H9 (cell line): ENCODE results near the gene CWC15. TPM values are rescaled to one million over a fixed set of nuclear protein-coding genes. Genes with fewer than 3 reads are reported as not detected.

Source experiments
- DNase-seq: peaks from one replicate; pipeline ENCODE4 v3.0.0-alpha.2; 2017
- H2AFZ ChIP-seq: one replicate; pipeline ENCODE4 v1.6.1; 2013; ENCODE audit warnings: mild to moderate bottlenecking, low read length, control low read depth, moderate library complexity
- H2AK5ac ChIP-seq: 2 replicates; pipeline ENCODE4 v1.6.1; 2013; ENCODE audit warnings: low read length, control low read depth, mixed read lengths; ENCODE audit not compliant: insufficient read length
- H2BK120ac ChIP-seq: one replicate; pipeline ENCODE4 v1.6.1; 2013; ENCODE audit warnings: low read depth, mild to moderate bottlenecking, low read length, control low read depth, inconsistent platforms; ENCODE audit not compliant: poor library complexity, severe bottlenecking
- H2BK12ac ChIP-seq: 2 replicates; pipeline ENCODE4 v1.6.1; 2013; ENCODE audit warnings: low read length, control low read depth, mixed read lengths, low read depth; ENCODE audit not compliant: insufficient read length
- H2BK15ac ChIP-seq: 2 replicates; pipeline ENCODE4 v1.6.1; 2013; ENCODE audit warnings: low read depth, low read length, control low read depth
- H2BK20ac ChIP-seq: one replicate; pipeline ENCODE4 v1.6.1; 2013; ENCODE audit warnings: low read depth, mild to moderate bottlenecking, low read length, control low read depth, inconsistent platforms; ENCODE audit not compliant: poor library complexity, severe bottlenecking
- H2BK5ac ChIP-seq: 2 replicates; pipeline ENCODE4 v1.6.1; 2013; ENCODE audit warnings: low read length, control low read depth, mixed read lengths; ENCODE audit not compliant: insufficient read length
- H3K14ac ChIP-seq: 2 replicates; pipeline ENCODE4 v1.6.1; 2013; ENCODE audit warnings: low read length, control low read depth; ENCODE audit not compliant: insufficient read depth
- H3K18ac ChIP-seq: 2 replicates; pipeline ENCODE4 v1.6.1; 2013; ENCODE audit warnings: low read depth, mild to moderate bottlenecking, mixed read lengths, low read length, control low read depth; ENCODE audit not compliant: insufficient read length
- H3K23ac ChIP-seq: 2 replicates; pipeline ENCODE4 v1.6.1; 2013; ENCODE audit warnings: low read length, control low read depth, mixed read lengths, low read depth; ENCODE audit not compliant: insufficient read length
- H3K23me2 ChIP-seq: 2 replicates; pipeline ENCODE4 v1.6.1; 2013; ENCODE audit warnings: low read depth, mild to moderate bottlenecking, mixed read lengths, low read length, control low read depth; ENCODE audit not compliant: insufficient read length, poor library complexity, severe bottlenecking
- H3K27ac ChIP-seq: 2 replicates; pipeline ENCODE4 v1.5.1; 2013; ENCODE audit warnings: low read length, control low read depth, mixed read lengths, low read depth; ENCODE audit not compliant: insufficient read length
- H3K27me3 ChIP-seq: 2 replicates; pipeline ENCODE4 v1.6.1; 2013; ENCODE audit warnings: low read length, control low read depth, inconsistent platforms; ENCODE audit not compliant: insufficient read depth
- H3K4ac ChIP-seq: 2 replicates; pipeline ENCODE4 v1.6.1; 2013; ENCODE audit warnings: low read depth, mild to moderate bottlenecking, control low read depth, inconsistent platforms, low read length, moderate library complexity
- H3K4me1 ChIP-seq: 2 replicates; pipeline ENCODE4 v1.6.1; 2013; ENCODE audit warnings: low read length, control low read depth, inconsistent platforms; ENCODE audit not compliant: insufficient read depth
- H3K4me2 ChIP-seq: 2 replicates; pipeline ENCODE4 v1.6.1; 2013; ENCODE audit warnings: low read length, control low read depth, mixed read lengths; ENCODE audit not compliant: insufficient read length, insufficient read depth
- H3K56ac ChIP-seq: 2 replicates; pipeline ENCODE4 v1.6.1; 2013; ENCODE audit warnings: low read depth, mild to moderate bottlenecking, mixed read lengths, low read length, control low read depth; ENCODE audit not compliant: insufficient read length
- H3K79me1 ChIP-seq: 2 replicates; pipeline ENCODE4 v1.6.1; 2013; ENCODE audit warnings: low read depth, mild to moderate bottlenecking, moderate library complexity, low read length, control low read depth, inconsistent platforms; ENCODE audit not compliant: insufficient read depth, poor library complexity, severe bottlenecking
- H3K79me2 ChIP-seq: 2 replicates; pipeline ENCODE4 v1.6.1; 2013; ENCODE audit warnings: low read length, control low read depth, inconsistent platforms; ENCODE audit not compliant: insufficient read depth
- H3K9ac ChIP-seq: 2 replicates; pipeline ENCODE4 v1.6.1; 2013; ENCODE audit warnings: low read length, control low read depth, mixed read lengths; ENCODE audit not compliant: insufficient read length; ENCODE audit errors: extremely low read depth
- H3K9me3 ChIP-seq: one replicate; pipeline ENCODE4 v1.6.1; 2013; ENCODE audit warnings: low read depth, low read length, inconsistent platforms; ENCODE audit not compliant: control insufficient read depth
- H3T11ph ChIP-seq: one replicate; pipeline ENCODE4 v1.6.1; 2013; ENCODE audit warnings: mild to moderate bottlenecking, low read length, control low read depth, inconsistent platforms
- H4K20me1 ChIP-seq: one replicate; pipeline ENCODE4 v1.6.1; 2013; ENCODE audit not compliant: control insufficient read depth, insufficient read length, insufficient read depth
- H4K5ac ChIP-seq: 2 replicates; pipeline ENCODE4 v1.6.1; 2013; ENCODE audit warnings: low read depth, mild to moderate bottlenecking, mixed read lengths, low read length, control low read depth; ENCODE audit not compliant: insufficient read length
- H4K8ac ChIP-seq: replicated peaks from 2 replicates; pipeline ENCODE4 v1.6.1; 2013; ENCODE audit warnings: low read length, control low read depth, mixed read lengths, low read depth; ENCODE audit not compliant: insufficient read length
- H4K91ac ChIP-seq: 2 replicates; pipeline ENCODE4 v1.6.1; 2013; ENCODE audit warnings: low read depth, mild to moderate bottlenecking, moderate library complexity, mixed read lengths, low read length, control low read depth; ENCODE audit not compliant: insufficient read length
- H3K27ac Mint-ChIP-seq, 3 experiments: 2 replicates in 2 of 3; 3 replicates in 1 of 3; pipeline ENCODE4 v1.8.0; 2020 to 2021; ENCODE audit warnings: mixed read lengths in 3 of 3, mild to moderate bottlenecking in 1 of 3, moderate library complexity in 1 of 3
- H3K27me3 Mint-ChIP-seq: 2 replicates; pipeline ENCODE4 v1.8.0; 2021; ENCODE audit warnings: low read depth, mild to moderate bottlenecking, moderate library complexity, mixed read lengths
- H3K36me3 Mint-ChIP-seq, 3 experiments: 2 replicates in 2 of 3; 3 replicates in 1 of 3; pipeline ENCODE4 v1.8.0; 2020 to 2021; ENCODE audit warnings: low read depth in 3 of 3, mixed read lengths in 3 of 3; ENCODE audit not compliant: insufficient read depth in 1 of 3
- H3K4me1 Mint-ChIP-seq, 2 experiments: 2 replicates each; pipeline ENCODE4 v1.8.0; 2020; ENCODE audit warnings: mixed read lengths in 2 of 2
- H3K4me3 Mint-ChIP-seq, 2 experiments: 2 replicates in 1 of 2; 3 replicates in 1 of 2; pipeline ENCODE4 v1.8.0; 2020 to 2021; ENCODE audit warnings: mild to moderate bottlenecking in 2 of 2, mixed read lengths in 2 of 2, moderate library complexity in 1 of 2
- H3K9me3 Mint-ChIP-seq, 2 experiments: 2 replicates in 1 of 2; 3 replicates in 1 of 2; pipeline ENCODE4 v1.8.0; 2020; ENCODE audit warnings: mild to moderate bottlenecking in 2 of 2, mixed read lengths in 2 of 2, moderate library complexity in 1 of 2
- CTCF ChIP-seq: fragments of 200-600 bp; sonication (generic); conservative IDR thresholded peaks from 3 replicates; pipeline ENCODE4 v1.8.0; 2021; ENCODE audit warnings: antibody characterized with exemption, mild to moderate bottlenecking
- WGBS: extraction: QIAGEN DNeasy Blood & Tissue Kit; methylation state at CpG from one replicate; pipeline ENCODE4 v1.1.7; 2013; ENCODE audit warnings: missing lambda C conversion rate, low lambda C conversion rate, mixed read lengths; ENCODE audit not compliant: insufficient read length; ENCODE audit errors: extremely low coverage; 5-methylcytosine and 5-hydroxymethylcytosine counted together
- total RNA-seq: library from RNA; stranded (reverse); gene quantifications from 2 replicates; pipeline ENCODE4 v1.2.1, GENCODE V29; 2021

Gene CWC15
- total RNA-seq, 1 experiment from 2014 or later: 76.9 TPM

GRCh38 chr11:94959179-94959578, 14.2 kb downstream of the CWC15 start:
- Mint-ChIP-seq H3K27me3 (no peaks in the 10 kb centered on the region; the same call in 1 of the 2 replicates), H3K4me3 (no peak overlapping the region), H3K27ac (peak overlapping the region in 2 of 3 experiments; percentile 32 to 67; a peak in 1 of 7 replicates), H3K9me3 (no peaks in the 10 kb centered on the region), H3K36me3 (peaks cover 4 to 26% (median 18%) of the 10 kb centered on the region in 3 experiments; a peak in 5 of 7 replicates), H3K4me1 (no peaks in the 10 kb centered on the region)
- Histone ChIP-seq H4K8ac (no peak overlapping the region), H3K9me3 (no peaks in the 10 kb centered on the region), H4K20me1 (no peaks in the 10 kb centered on the region), H3K18ac (no peak overlapping the region), H2AFZ (no peak overlapping the region), H3K4ac (no peak overlapping the region), H3K79me1 (no peaks in the 10 kb centered on the region), H4K5ac (no peak overlapping the region), H2BK120ac (no peak overlapping the region), H3K9ac (no peak overlapping the region), H3K23me2 (no peaks in the 10 kb centered on the region), H3T11ph (no peak overlapping the region), H3K27ac (no peak overlapping the region), H4K91ac (no peak overlapping the region), H3K4me2 (no peak overlapping the region), H2BK12ac (no peak overlapping the region), H3K56ac (no peak overlapping the region), H2BK15ac (no peak overlapping the region), H3K4me1 (no peaks in the 10 kb centered on the region), H2AK5ac (no peak overlapping the region), H3K14ac (no peak overlapping the region), H3K27me3 (no peaks in the 10 kb centered on the region), H2BK5ac (no peak overlapping the region), H3K23ac (no peak overlapping the region), H3K79me2 (no peaks in the 10 kb centered on the region), H2BK20ac (no peak overlapping the region)
- TF ChIP-seq CTCF: no peak
- no peak for DNase-seq
- WGBS: no CpG with 5 or more reads among the region's 2 CpGs
